NT2/D1 (cell line): Measurements from ENCODE around the gene COL23A1.

ENCODE experiments used
- DNase-seq: peaks from one replicate; pipeline ENCODE4 v3.0.0-alpha.2; 2011; ENCODE audit warnings: low read depth, low spot score
- H3K27me3 ChIP-seq: 2 replicates; pipeline ENCODE4 v1.6.0; 2011; ENCODE audit warnings: mild to moderate bottlenecking; ENCODE audit not compliant: insufficient read length, insufficient read depth
- H3K36me3 ChIP-seq: 2 replicates; pipeline ENCODE4 v1.6.1; 2011; ENCODE audit warnings: mild to moderate bottlenecking, low read length, mixed read lengths; ENCODE audit not compliant: insufficient read depth, insufficient read length
- H3K4me1 ChIP-seq: 2 replicates; pipeline ENCODE4 v1.5.1; 2011; ENCODE audit not compliant: insufficient read depth, insufficient read length
- H3K4me3 ChIP-seq: 2 replicates; pipeline ENCODE4 v1.5.1; 2011; ENCODE audit warnings: low read depth; ENCODE audit not compliant: insufficient read length
- H3K9ac ChIP-seq: 2 replicates; pipeline ENCODE4 v1.6.0; 2011; ENCODE audit warnings: low read depth; ENCODE audit not compliant: insufficient read length
- H3K9me3 ChIP-seq: 2 replicates; pipeline ENCODE4 v1.5.1; 2011; ENCODE audit warnings: mild to moderate bottlenecking, low read length; ENCODE audit not compliant: insufficient read depth
- SUZ12 ChIP-seq: IDR thresholded peaks from 2 replicates; pipeline ENCODE4 v1.6.1; 2011; ENCODE audit not compliant: insufficient read length, insufficient read depth; ENCODE audit errors: extremely low read depth
- YY1 ChIP-seq: IDR thresholded peaks from 2 replicates; pipeline ENCODE4 v1.6.1; 2011; ENCODE audit not compliant: insufficient read length, insufficient read depth
- ZNF274 ChIP-seq: IDR thresholded peaks from 2 replicates; pipeline ENCODE4 v1.6.1; 2011; ENCODE audit warnings: mild to moderate bottlenecking, low read depth, low read length

Gene COL23A1

DNA sequence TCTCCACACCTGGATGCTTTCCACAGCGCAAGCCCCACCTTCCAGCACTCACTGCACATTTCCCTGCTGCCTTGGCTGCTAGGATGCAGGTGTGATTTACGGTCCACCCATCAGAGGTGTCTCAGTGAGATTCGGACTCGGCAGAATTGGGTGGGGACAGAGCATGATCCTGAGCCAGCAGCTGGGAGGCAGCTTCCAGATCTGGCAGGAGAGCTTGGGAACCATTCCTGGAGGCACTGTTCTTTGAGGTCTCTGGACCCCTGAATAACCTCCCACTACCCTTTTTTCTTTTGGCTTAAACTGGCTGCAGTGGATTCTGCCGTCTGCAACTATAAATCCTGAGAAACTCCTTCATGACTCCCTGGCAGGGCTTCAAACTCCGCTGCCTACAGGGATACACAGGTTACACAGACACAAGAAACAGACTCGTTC is 258.0 kb downstream of the COL23A1 start:
- no peak for DNase-seq
- no peaks in the 10 kb centered on the region for H3K9me3 ChIP-seq
- H3K4me3 ChIP-seq = no peak overlapping the region
- H3K4me1 ChIP-seq = peaks cover 7% of the 10 kb centered on the region
- no peaks in the 10 kb centered on the region for H3K27me3 ChIP-seq
- no peak for TF ChIP-seq SUZ12
- TF ChIP-seq YY1 = no peak
- no peak for TF ChIP-seq ZNF274
- no peaks in the 10 kb centered on the region for H3K36me3 ChIP-seq
- no peak overlapping the region for H3K9ac ChIP-seq

DNA sequence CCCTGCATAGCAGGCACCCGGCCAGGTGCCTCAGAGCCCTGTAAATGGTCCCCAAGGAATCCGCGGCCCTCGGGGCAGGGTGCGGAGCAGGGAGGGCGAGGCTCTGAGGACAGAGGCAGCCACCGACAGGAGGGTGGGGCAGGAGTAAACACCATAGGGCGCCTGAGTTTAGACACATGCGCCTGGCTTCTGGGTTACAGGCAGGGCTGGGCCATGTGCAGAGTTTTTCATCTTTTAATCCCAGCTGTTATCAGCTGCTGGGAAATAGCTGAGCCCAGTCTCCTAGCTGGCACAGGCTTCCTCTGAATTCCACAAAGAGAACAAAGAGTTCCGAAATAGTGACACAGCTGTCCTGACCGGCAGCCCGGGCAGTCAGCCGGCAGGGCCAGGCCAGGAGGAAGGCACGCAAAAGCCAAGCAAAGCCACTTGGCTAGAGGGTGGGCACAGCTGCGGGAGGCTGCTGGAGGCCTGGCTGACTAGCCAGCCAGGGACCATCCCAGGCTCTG is 258.6 kb downstream of the COL23A1 start:
- TF ChIP-seq ZNF274 = no peak
- TF ChIP-seq SUZ12 = no peak
- no peak for TF ChIP-seq YY1
- Histone ChIP-seq H3K9me3 (no peaks in the 10 kb centered on the region), H3K9ac (no peak overlapping the region), H3K4me3 (no peak overlapping the region), H3K4me1 (peaks cover 7% of the 10 kb centered on the region), H3K27me3 (no peaks in the 10 kb centered on the region), H3K36me3 (no peaks in the 10 kb centered on the region)
- DNase-seq = no peak

DNA sequence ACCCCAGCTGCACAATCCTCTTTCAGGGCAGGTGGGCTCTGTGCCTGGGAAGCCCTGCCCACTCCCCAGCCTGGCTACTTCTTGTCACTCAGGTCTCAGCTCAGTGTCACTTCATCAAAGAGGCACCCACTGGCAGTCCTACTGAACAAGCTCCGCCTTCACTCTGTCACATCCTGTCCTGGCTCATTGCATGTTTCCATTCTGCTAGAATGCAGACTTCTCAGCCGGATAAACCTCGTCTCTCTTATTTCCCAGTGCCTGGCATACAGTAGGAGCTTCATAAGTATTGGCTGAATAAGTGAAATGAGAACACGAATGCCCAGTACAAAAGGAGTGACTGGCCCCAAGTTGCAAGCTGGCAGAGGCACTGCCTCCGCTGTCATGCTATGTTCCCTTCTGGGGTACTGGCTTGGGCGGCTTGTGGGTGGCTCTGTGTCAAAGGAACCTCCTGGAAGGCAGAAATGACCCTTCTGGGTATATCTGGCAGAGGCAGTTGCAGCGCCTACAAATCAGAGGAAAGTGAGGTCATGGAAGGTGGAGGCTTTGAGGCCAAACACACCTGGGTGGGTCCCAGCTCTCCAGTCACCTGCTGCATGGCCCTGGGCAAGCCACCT is 259.3 kb downstream of the COL23A1 start:
- Histone ChIP-seq H3K27me3 (no peaks in the 10 kb centered on the region), H3K36me3 (no peaks in the 10 kb centered on the region), H3K9ac (no peak overlapping the region), H3K9me3 (no peaks in the 10 kb centered on the region), H3K4me1 (peaks cover 7% of the 10 kb centered on the region), H3K4me3 (no peak overlapping the region)
- TF ChIP-seq ZNF274 (no peak), YY1 (no peak), SUZ12 (no peak)
- DNase-seq = no peak

- Histone ChIP-seq H3K4me1 (peaks cover 12% of the 10 kb centered on the region), H3K9me3 (no peaks in the 10 kb centered on the region), H3K36me3 (no peaks in the 10 kb centered on the region), H3K27me3 (no peaks in the 10 kb centered on the region), H3K9ac (no peak overlapping the region), H3K4me3 (no peak overlapping the region)
- DNase-seq = no peak
- no peak for TF ChIP-seq ZNF274
- no peak for TF ChIP-seq SUZ12
- no peak for TF ChIP-seq YY1
These were observed 261.1 kb downstream of the COL23A1 start for GRCh38 chr5:178328826-178329730.

GRCh38 chr5:178327931-178328711 is 262.1 kb downstream of the COL23A1 start:
- Histone ChIP-seq H3K4me1 (peaks cover 11% of the 10 kb centered on the region), H3K27me3 (no peaks in the 10 kb centered on the region), H3K9ac (no peak overlapping the region), H3K36me3 (no peaks in the 10 kb centered on the region), H3K9me3 (no peaks in the 10 kb centered on the region), H3K4me3 (no peak overlapping the region)
- no peak for TF ChIP-seq ZNF274
- no peak for TF ChIP-seq SUZ12
- no peak for TF ChIP-seq YY1
- DNase-seq = no peak

- Histone ChIP-seq H3K27me3 (no peaks in the 10 kb centered on the region), H3K4me1 (peaks cover 11% of the 10 kb centered on the region), H3K9me3 (no peaks in the 10 kb centered on the region), H3K4me3 (no peak overlapping the region), H3K36me3 (no peaks in the 10 kb centered on the region), H3K9ac (no peak overlapping the region)
- DNase-seq = no peak
- TF ChIP-seq ZNF274 (no peak), YY1 (no peak), SUZ12 (no peak)
These were observed 262.7 kb downstream of the COL23A1 start for GRCh38 chr5:178327446-178327845.

DNA sequence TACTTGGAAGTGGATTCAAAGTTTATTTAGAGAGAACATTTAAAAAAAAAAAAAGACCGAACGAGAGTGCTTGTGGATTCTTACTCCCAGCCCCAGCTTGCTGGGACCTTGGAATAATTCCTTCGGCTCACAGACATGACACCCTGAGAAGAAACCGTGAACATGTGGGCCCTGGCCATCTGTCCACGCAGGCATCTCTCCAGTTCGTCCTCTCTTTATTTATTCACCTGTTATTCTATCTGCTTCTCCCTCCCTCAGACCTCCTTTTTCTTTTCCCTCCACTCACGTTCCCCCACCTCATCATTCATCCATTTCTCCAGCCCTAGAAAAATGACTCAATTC is 263.8 kb downstream of the COL23A1 start:
- Histone ChIP-seq H3K9me3 (no peaks in the 10 kb centered on the region), H3K36me3 (no peaks in the 10 kb centered on the region), H3K27me3 (no peaks in the 10 kb centered on the region), H3K4me3 (no peak overlapping the region), H3K4me1 (peaks cover 11% of the 10 kb centered on the region), H3K9ac (no peak overlapping the region)
- no peak for DNase-seq
- TF ChIP-seq YY1 = no peak
- TF ChIP-seq ZNF274 = no peak
- no peak for TF ChIP-seq SUZ12
